Neural progenitor cell (in vitro differentiated cells): ENCODE results near the gene BTAF1. TPM values are rescaled to one million over a fixed set of nuclear protein-coding genes. Genes with fewer than 3 reads are reported as not detected.
"Not testable (repeated sequence)": the region's sequence is repeated elsewhere in the genome, so short reads cannot be mapped to it uniquely, and the experiment has no call there.

ENCODE experiments used
- DNase-seq: peaks from one replicate; pipeline ENCODE4 v3.0.0-alpha.2; 2016; ENCODE audit warnings: low spot score
- H2AFZ ChIP-seq: fragments of 200-600 bp; sonication (generic); replicated peaks from 2 replicates; pipeline ENCODE4 v1.6.1; 2016; ENCODE audit warnings: antibody characterized with exemption
- H3F3A ChIP-seq: fragments of 200-600 bp; sonication (generic); 2 replicates; pipeline ENCODE4 v1.6.1; 2016; ENCODE audit warnings: antibody characterized with exemption, low read depth
- H3K27ac ChIP-seq: fragments of 200-600 bp; sonication (generic); 2 replicates; pipeline ENCODE4 v1.5.1; 2016; ENCODE audit warnings: mild to moderate bottlenecking
- H3K27me3 ChIP-seq: fragments of 200-600 bp; sonication (generic); 2 replicates; pipeline ENCODE4 v1.6.1; 2016; ENCODE audit warnings: mild to moderate bottlenecking, moderate library complexity
- H3K36me3 ChIP-seq: fragments of 200-600 bp; sonication (generic); 2 replicates; pipeline ENCODE4 v1.5.1; 2016
- H3K4me1 ChIP-seq: fragments of 200-600 bp; sonication (generic); 2 replicates; pipeline ENCODE4 v1.6.1; 2016; ENCODE audit warnings: mixed run types
- H3K4me2 ChIP-seq: fragments of 200-600 bp; sonication (generic); 2 replicates; pipeline ENCODE4 v1.6.1; 2016
- H3K4me3 ChIP-seq: fragments of 200-600 bp; sonication (generic); 2 replicates; pipeline ENCODE4 v1.5.1; 2016
- H3K79me2 ChIP-seq: fragments of 200-600 bp; sonication (generic); 2 replicates; pipeline ENCODE4 v1.6.1; 2016; ENCODE audit warnings: low read depth
- H3K9ac ChIP-seq: fragments of 200-600 bp; sonication (generic); 2 replicates; pipeline ENCODE4 v1.6.1; 2016
- H3K9me3 ChIP-seq: fragments of 200-600 bp; sonication (generic); 2 replicates; pipeline ENCODE4 v1.5.1; 2016; ENCODE audit warnings: low read depth
- H4K20me1 ChIP-seq: fragments of 200-600 bp; sonication (generic); 2 replicates; pipeline ENCODE4 v1.6.1; 2016; ENCODE audit warnings: low read depth
- H3K27ac Mint-ChIP-seq: 3 replicates; pipeline ENCODE4 v1.8.0; 2021; ENCODE audit warnings: mixed read lengths
- H3K27me3 Mint-ChIP-seq: 2 replicates; pipeline ENCODE4 v1.8.0; 2022; ENCODE audit warnings: low read depth, mild to moderate bottlenecking, inconsistent platforms, moderate library complexity, mixed read lengths; ENCODE audit not compliant: insufficient read depth
- H3K36me3 Mint-ChIP-seq: 3 replicates; pipeline ENCODE4 v1.8.0; 2021; ENCODE audit warnings: mixed read lengths
- H3K4me1 Mint-ChIP-seq: 3 replicates; pipeline ENCODE4 v1.8.0; 2021; ENCODE audit warnings: mixed read lengths
- H3K4me3 Mint-ChIP-seq: 3 replicates; pipeline ENCODE4 v1.8.0; 2021; ENCODE audit warnings: mild to moderate bottlenecking, moderate library complexity, mixed read lengths
- H3K9me3 Mint-ChIP-seq: 3 replicates; pipeline ENCODE4 v1.8.0; 2020; ENCODE audit warnings: mixed read lengths
- EZH2 ChIP-seq: fragments of 200-600 bp; sonication (generic); IDR thresholded peaks from 2 replicates; pipeline ENCODE4 v1.6.1; 2017; ENCODE audit warnings: antibody characterized with exemption, mild to moderate bottlenecking, moderate library complexity
- EZH2phosphoT487 ChIP-seq: fragments of 200-600 bp; sonication (generic); IDR thresholded peaks from 2 replicates; pipeline ENCODE4 v1.6.1; 2017; ENCODE audit warnings: antibody characterized with exemption
- total RNA-seq: library from RNA; depleted of rRNA; stranded (reverse); fragments of >200 nt; gene quantifications from 2 replicates; pipeline ENCODE4 v1.2.3, GENCODE V29; 2015; ENCODE audit warnings: low replicate concordance
- TF ChIP-seq, protein P1 (sequence below): fragments of 200-600 bp; sonication (generic); IDR thresholded peaks from 2 replicates; pipeline ENCODE4 v1.5.1; 2017; ENCODE audit warnings: antibody characterized with exemption, mild to moderate bottlenecking

The BTAF1 gene
- total RNA-seq, 1 donor from 2014 or later, result 127 TPM

GRCh38 chr10:91887272-91888076 is 36.1 kb upstream of the BTAF1 start:
- H3K79me2 ChIP-seq, result no peaks in the 10 kb centered on the region
- Mint-ChIP-seq H3K27me3 (peaks cover 7% of the 10 kb centered on the region), H3K9me3 (peaks cover 2% of the 10 kb centered on the region), H3K36me3 (no peaks in the 10 kb centered on the region), H3K27ac (peak overlapping the region; percentile 100), H3K4me3 (peak overlapping the region; percentile 79), H3K4me1 (peaks cover 75% of the 10 kb centered on the region)
- no peaks in the 10 kb centered on the region for H3K9me3 ChIP-seq
- peak overlapping the region; percentile 31 for H3K4me3 ChIP-seq
- TF ChIP-seq EZH2phosphoT487, result no peak
- TF ChIP-seq, protein P1, sequence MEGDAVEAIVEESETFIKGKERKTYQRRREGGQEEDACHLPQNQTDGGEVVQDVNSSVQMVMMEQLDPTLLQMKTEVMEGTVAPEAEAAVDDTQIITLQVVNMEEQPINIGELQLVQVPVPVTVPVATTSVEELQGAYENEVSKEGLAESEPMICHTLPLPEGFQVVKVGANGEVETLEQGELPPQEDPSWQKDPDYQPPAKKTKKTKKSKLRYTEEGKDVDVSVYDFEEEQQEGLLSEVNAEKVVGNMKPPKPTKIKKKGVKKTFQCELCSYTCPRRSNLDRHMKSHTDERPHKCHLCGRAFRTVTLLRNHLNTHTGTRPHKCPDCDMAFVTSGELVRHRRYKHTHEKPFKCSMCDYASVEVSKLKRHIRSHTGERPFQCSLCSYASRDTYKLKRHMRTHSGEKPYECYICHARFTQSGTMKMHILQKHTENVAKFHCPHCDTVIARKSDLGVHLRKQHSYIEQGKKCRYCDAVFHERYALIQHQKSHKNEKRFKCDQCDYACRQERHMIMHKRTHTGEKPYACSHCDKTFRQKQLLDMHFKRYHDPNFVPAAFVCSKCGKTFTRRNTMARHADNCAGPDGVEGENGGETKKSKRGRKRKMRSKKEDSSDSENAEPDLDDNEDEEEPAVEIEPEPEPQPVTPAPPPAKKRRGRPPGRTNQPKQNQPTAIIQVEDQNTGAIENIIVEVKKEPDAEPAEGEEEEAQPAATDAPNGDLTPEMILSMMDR, result no peak
- no peak for TF ChIP-seq EZH2
- peaks cover 78% of the 10 kb centered on the region for H3F3A ChIP-seq
- peak overlapping the region; percentile 1 for H2AFZ ChIP-seq
- H3K4me2 ChIP-seq, result peak overlapping the region; percentile 75
- no peaks in the 10 kb centered on the region for H3K36me3 ChIP-seq
- DNase-seq, result peak; percentile 96
- no peaks in the 10 kb centered on the region for H4K20me1 ChIP-seq
- peak overlapping the region; percentile 97 for H3K27ac ChIP-seq
- peaks cover 78% of the 10 kb centered on the region for H3K4me1 ChIP-seq
- peaks cover 7% of the 10 kb centered on the region for H3K27me3 ChIP-seq
- no peak overlapping the region for H3K9ac ChIP-seq

GRCh38 chr10:91891125-91892001 is 32.2 kb upstream of the BTAF1 start:
- Mint-ChIP-seq H3K9me3 (peaks cover 7% of the 10 kb centered on the region), H3K4me3 (no peak overlapping the region), H3K36me3 (no peaks in the 10 kb centered on the region), H3K27ac (peak overlapping the region; percentile 88), H3K27me3 (peaks cover 8% of the 10 kb centered on the region), H3K4me1 (peaks cover 45% of the 10 kb centered on the region)
- Histone ChIP-seq H3K79me2 (no peaks in the 10 kb centered on the region), H3F3A (peaks cover 50% of the 10 kb centered on the region), H2AFZ (no peak overlapping the region), H3K27ac (no peak overlapping the region), H3K27me3 (no peaks in the 10 kb centered on the region), H3K4me1 (peaks cover 44% of the 10 kb centered on the region), H3K4me3 (no peak overlapping the region), H3K9ac (no peak overlapping the region), H3K9me3 (no peaks in the 10 kb centered on the region), H3K4me2 (peak overlapping the region; percentile 23), H3K36me3 (no peaks in the 10 kb centered on the region), H4K20me1 (no peaks in the 10 kb centered on the region)
- TF ChIP-seq, protein P1, result no peak
- TF ChIP-seq EZH2 (no peak), EZH2phosphoT487 (no peak)
- DNase-seq, result no peak

DNA sequence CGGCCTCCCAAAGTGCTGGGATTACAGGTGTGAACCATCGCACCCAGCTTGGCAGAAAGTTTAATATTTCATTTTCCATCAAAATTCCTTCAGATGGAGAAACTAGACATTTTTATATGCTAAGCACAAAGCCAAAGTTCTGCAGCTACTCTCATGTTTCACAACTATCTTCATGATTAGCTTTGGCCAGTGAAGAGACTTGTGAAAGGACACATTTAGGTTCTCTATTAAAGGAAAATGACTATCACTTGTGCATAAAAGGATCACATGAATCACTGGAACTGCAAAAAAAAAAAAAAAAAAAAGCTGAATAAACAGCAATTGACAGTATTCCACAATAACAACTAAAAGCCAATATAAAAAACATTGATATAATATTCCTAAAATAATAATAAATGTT is 30.5 kb upstream of the BTAF1 start:
- Histone ChIP-seq H4K20me1 (no peaks in the 10 kb centered on the region), H2AFZ (no peak overlapping the region), H3K4me2 (no peak overlapping the region), H3K36me3 (no peaks in the 10 kb centered on the region), H3K79me2 (no peaks in the 10 kb centered on the region), H3K4me3 (no peak overlapping the region), H3K27ac (no peak overlapping the region), H3K4me1 (peaks cover 46% of the 10 kb centered on the region), H3K9me3 (no peaks in the 10 kb centered on the region), H3F3A (peaks cover 52% of the 10 kb centered on the region), H3K9ac (no peak overlapping the region), H3K27me3 (no peaks in the 10 kb centered on the region)
- Mint-ChIP-seq H3K27me3 (peaks cover 11% of the 10 kb centered on the region), H3K4me1 (peaks cover 49% of the 10 kb centered on the region), H3K36me3 (peaks cover 3% of the 10 kb centered on the region), H3K4me3 (no peak overlapping the region), H3K9me3 (peaks cover 13% of the 10 kb centered on the region), H3K27ac (peak overlapping the region; percentile 17)
- no peak for DNase-seq
- TF ChIP-seq, protein P1, result no peak
- TF ChIP-seq EZH2phosphoT487 (no peak), EZH2 (no peak)

DNA sequence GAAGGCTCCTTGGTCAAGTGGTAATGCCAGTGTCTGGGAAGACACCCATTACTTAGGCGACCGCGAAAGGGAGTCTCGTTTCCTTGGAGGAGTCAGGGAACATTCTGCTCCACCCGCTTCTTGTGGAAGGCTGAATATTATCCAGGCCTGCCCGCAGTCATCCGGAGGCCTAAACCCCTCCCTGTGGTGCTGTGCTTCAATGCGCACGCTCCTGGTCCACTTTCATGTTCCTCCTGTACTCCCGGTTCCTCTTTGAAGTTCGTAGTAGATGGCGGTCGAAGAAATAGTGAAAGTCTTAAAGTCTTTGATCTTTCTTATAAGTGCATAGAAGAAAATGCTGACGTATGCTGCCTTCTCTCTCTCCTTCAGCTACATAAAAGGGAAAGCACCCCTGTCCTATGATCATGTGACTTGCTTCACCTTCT is 29.3 kb upstream of the BTAF1 start:
- H3K9me3 ChIP-seq, H2AFZ ChIP-seq, H3K4me2 ChIP-seq, H4K20me1 ChIP-seq, DNase-seq, H3K9ac ChIP-seq, H3K27me3 ChIP-seq, H3K4me3 ChIP-seq, H3K36me3 Mint-ChIP-seq, H3K27ac ChIP-seq, H3K36me3 ChIP-seq, H3K79me2 ChIP-seq: not testable (repeated sequence)
- Mint-ChIP-seq H3K4me1 (peaks cover 51% of the 10 kb centered on the region), H3K9me3 (peaks cover 13% of the 10 kb centered on the region), H3K27ac (peak overlapping the region; percentile 75), H3K4me3 (peak overlapping the region; percentile 36), H3K27me3 (peaks cover 17% of the 10 kb centered on the region)
- H3F3A ChIP-seq, result peaks cover 53% of the 10 kb centered on the region
- H3K4me1 ChIP-seq, result peaks cover 44% of the 10 kb centered on the region
